Left ventricle myocardium inferior (tissue), 1 donor: ENCODE results near the gene TRIAP1. TPM values are rescaled to one million over a fixed set of nuclear protein-coding genes. Genes with fewer than 3 reads are reported as not detected.

ENCODE experiments used
- DNase-seq: peaks from one replicate; pipeline ENCODE4 v3.0.0-alpha.2; 2020
- H3K27ac ChIP-seq: fragments of 200-600 bp; replicated peaks from 2 replicates; pipeline ENCODE4 v1.8.0; 2021
- H3K27me3 ChIP-seq: fragments of 200-600 bp; 2 replicates; pipeline ENCODE4 v1.8.0; 2021; ENCODE audit warnings: low read depth
- H3K36me3 ChIP-seq: fragments of 200-600 bp; 2 replicates; pipeline ENCODE4 v1.8.0; 2021
- H3K4me1 ChIP-seq: fragments of 200-600 bp; 2 replicates; pipeline ENCODE4 v1.8.0; 2021
- H3K4me3 ChIP-seq: fragments of 200-600 bp; 2 replicates; pipeline ENCODE4 v1.8.0; 2021; ENCODE audit warnings: mild to moderate bottlenecking, moderate library complexity
- H3K9me3 ChIP-seq: fragments of 200-600 bp; replicated peaks from 2 replicates; pipeline ENCODE4 v1.8.0; 2021
- CTCF ChIP-seq: fragments of 200-600 bp; IDR thresholded peaks from 2 replicates; pipeline ENCODE4 v1.8.0; 2021; ENCODE audit warnings: antibody characterized with exemption, mild to moderate bottlenecking, borderline replicate concordance
- intact Hi-C: fragments of 100-400 bp; cut with micrococcal nuclease; formaldehyde crosslinking; loops from one replicate; pipeline ENCODE4 v1.11.0; 2022
- total RNA-seq: library from RNA; stranded (reverse); fragmentation: NEBNext Ultra II Directional; extraction: Animal tissue kit (Norgen Biotek cat#: 25700); gene quantifications from one replicate; pipeline ENCODE4 v1.2.1, GENCODE V29; 2021
- donor health status: DM: no; HTN: yes; CAD: no; lungs with severe emphysema.

TRIAP1 gene
- total RNA-seq, 1 donor from 2014 or later, result 17.9 TPM

GRCh38 chr12:120406553-120406952 lies 39.6 kb downstream of the TRIAP1 start:
- Histone ChIP-seq H3K27ac (no peak overlapping the region), H3K36me3 (no peaks in the 10 kb centered on the region), H3K27me3 (no peaks in the 10 kb centered on the region), H3K4me1 (no peaks in the 10 kb centered on the region), H3K9me3 (no peaks in the 10 kb centered on the region), H3K4me3 (no peak overlapping the region)
- DNase-seq, result no peak
- TF ChIP-seq CTCF, result no peak
- intact Hi-C loops, result no loop called here

- intact Hi-C loops, result no loop called here
- Histone ChIP-seq H3K9me3 (no peaks in the 10 kb centered on the region), H3K36me3 (no peaks in the 10 kb centered on the region), H3K27me3 (no peaks in the 10 kb centered on the region), H3K4me3 (no peak overlapping the region), H3K27ac (no peak overlapping the region), H3K4me1 (no peaks in the 10 kb centered on the region)
- TF ChIP-seq CTCF, result no peak
- no peak for DNase-seq
These were observed 40.1 kb downstream of the TRIAP1 start for GRCh38 chr12:120406069-120406468.

GRCh38 chr12:120404271-120404670 lies 41.9 kb downstream of the TRIAP1 start:
- Histone ChIP-seq H3K9me3 (no peaks in the 10 kb centered on the region), H3K4me1 (no peaks in the 10 kb centered on the region), H3K27ac (no peak overlapping the region), H3K36me3 (no peaks in the 10 kb centered on the region), H3K27me3 (no peaks in the 10 kb centered on the region), H3K4me3 (no peak overlapping the region)
- TF ChIP-seq CTCF, result no peak
- intact Hi-C loops, result no loop called here
- no peak for DNase-seq

GRCh38 chr12:120403869-120404268 lies 42.3 kb downstream of the TRIAP1 start:
- H3K4me1 ChIP-seq, result no peaks in the 10 kb centered on the region
- TF ChIP-seq CTCF, result no peak
- H3K4me3 ChIP-seq, result no peak overlapping the region
- no peak for DNase-seq
- H3K36me3 ChIP-seq, result no peaks in the 10 kb centered on the region
- no peak overlapping the region for H3K27ac ChIP-seq
- no peaks in the 10 kb centered on the region for H3K27me3 ChIP-seq
- no peaks in the 10 kb centered on the region for H3K9me3 ChIP-seq
- intact Hi-C loops, result no loop called here

DNA sequence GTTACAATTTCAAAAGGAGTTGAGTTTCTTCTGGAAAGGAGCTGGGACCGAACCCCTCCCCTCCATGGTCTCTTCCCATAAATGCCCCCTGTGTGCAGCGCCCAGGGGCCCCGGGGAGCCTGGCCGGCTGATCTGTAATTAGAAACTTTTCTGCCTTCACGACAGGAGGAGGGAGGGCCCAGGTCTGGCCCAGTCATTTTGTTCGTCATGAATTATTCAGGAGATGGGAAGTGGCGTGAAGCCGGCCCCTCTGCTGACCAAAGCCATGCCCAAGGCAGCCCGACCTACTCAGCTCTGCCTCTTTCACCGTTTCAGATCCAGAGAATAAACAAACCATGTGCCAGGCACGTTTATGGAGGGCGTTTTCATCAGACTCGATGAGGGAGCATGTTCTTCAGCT lies 44.0 kb downstream of the TRIAP1 start:
- Histone ChIP-seq H3K9me3 (no peaks in the 10 kb centered on the region), H3K27ac (no peak overlapping the region), H3K4me1 (no peaks in the 10 kb centered on the region), H3K27me3 (peaks cover 16% of the 10 kb centered on the region), H3K36me3 (no peaks in the 10 kb centered on the region), H3K4me3 (no peak overlapping the region)
- TF ChIP-seq CTCF, result no peak
- no peak for DNase-seq
- intact Hi-C loops, result no loop called here

- H3K27me3 ChIP-seq, result peaks cover 43% of the 10 kb centered on the region
- no peak overlapping the region for H3K4me3 ChIP-seq
- H3K36me3 ChIP-seq, result no peaks in the 10 kb centered on the region
- H3K27ac ChIP-seq, result no peak overlapping the region
- no peaks in the 10 kb centered on the region for H3K4me1 ChIP-seq
- no peak for TF ChIP-seq CTCF
- no peak for DNase-seq
- H3K9me3 ChIP-seq, result no peaks in the 10 kb centered on the region
- intact Hi-C loops, result no loop called here
These were observed 46.7 kb downstream of the TRIAP1 start for GRCh38 chr12:120399531-120399930.
